ENCODE measurements around the gene EGLN1.

DNA sequence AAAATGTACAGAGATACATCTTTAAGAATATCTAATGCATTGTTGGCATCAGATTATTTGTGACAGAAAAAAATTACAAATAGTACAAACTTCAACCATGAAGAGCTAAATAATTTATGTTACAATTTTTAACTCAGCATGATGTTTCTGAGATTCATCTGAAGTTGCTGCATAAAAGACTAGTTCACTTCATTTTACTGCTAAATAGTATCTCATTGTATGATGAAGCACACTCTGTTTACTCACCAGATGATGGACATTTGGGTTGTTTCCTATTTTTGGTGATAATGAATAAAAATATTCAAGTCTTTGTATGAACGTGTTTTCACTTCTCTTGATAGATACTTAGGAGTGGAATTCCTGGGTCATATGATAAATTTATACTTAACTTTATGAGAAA, 20.6 kb downstream of the EGLN1 start:
- no peak for TF ChIP-seq POLR2A (IDR thresholded peaks at IDR 0.05)
- TF ChIP-seq CTCF (IDR thresholded peaks at IDR 0.05), result no peak
- no peak for TF ChIP-seq POLR2AphosphoS5 (IDR thresholded peaks at IDR 0.05; ENCODE audit: insufficient read depth in 1 of 2, low read depth in 1 of 2)
